Measurements from ENCODE around the gene CCDC97.
"Not testable (repeated sequence)": the region's sequence is repeated elsewhere in the genome, so short reads cannot be mapped to it uniquely, and the experiment has no call there.

CCDC97 gene

GRCh38 chr19:41369769-41370168 is 59.8 kb downstream of the CCDC97 start:
- FAIRE-seq: no peak

GRCh38 chr19:41371119-41371518 is 61.1 kb downstream of the CCDC97 start:
- FAIRE-seq: not testable (repeated sequence)

- no peak for FAIRE-seq
Measured at GRCh38 chr19:41371541-41371940, 61.6 kb downstream of the CCDC97 start.

GRCh38 chr19:41372501-41372900 is 62.5 kb downstream of the CCDC97 start:
- no peak for FAIRE-seq

- no peak for FAIRE-seq
Measured at GRCh38 chr19:41373993-41374392, 64.0 kb downstream of the CCDC97 start.
